GM12892 (cell line): ENCODE data around the gene ZNF69.
"Not testable (repeated sequence)": the region's sequence is repeated elsewhere in the genome, so short reads cannot be mapped to it uniquely, and the experiment has no call there.

ENCODE experiments used
- DNase-seq: peaks from one replicate; pipeline ENCODE4 v3.0.0; 2011; ENCODE audit not compliant: insufficient read length
- FAIRE-seq: peaks from 2 replicates; lab custom pipeline; 2011; peaks lifted over from hg19 to GRCh38; lab: Jason Lieb, UNC
- POLR2A ChIP-seq: IDR thresholded peaks from 2 replicates; pipeline ENCODE4 v1.6.1; 2011; ENCODE audit warnings: low read depth, low read length, control low read depth
- POLR2AphosphoS5 ChIP-seq: IDR thresholded peaks from 2 replicates; pipeline ENCODE4 v1.6.1; 2011; ENCODE audit warnings: low read depth, low read length, control low read depth
- TAF1 ChIP-seq: IDR thresholded peaks from 2 replicates; pipeline ENCODE4 v1.6.1; 2011; ENCODE audit warnings: low read depth, mild to moderate bottlenecking, control low read depth, low read length, borderline replicate concordance

ZNF69 gene

GRCh38 chr19:11948646-11949045 lies 61.1 kb downstream of the ZNF69 start:
- FAIRE-seq: no peak

GRCh38 chr19:11949201-11949600 lies 61.6 kb downstream of the ZNF69 start:
- DNase-seq (no peak), FAIRE-seq (no peak)
- TF ChIP-seq POLR2AphosphoS5 (no peak), POLR2A (no peak), TAF1 (no peak)

More at GRCh38 chr19:11948646-11949045, 61.1 kb downstream of the ZNF69 start:
- no peak for TF ChIP-seq POLR2AphosphoS5
- no peak for TF ChIP-seq POLR2A
- no peak for TF ChIP-seq TAF1
- no peak for DNase-seq

DNA sequence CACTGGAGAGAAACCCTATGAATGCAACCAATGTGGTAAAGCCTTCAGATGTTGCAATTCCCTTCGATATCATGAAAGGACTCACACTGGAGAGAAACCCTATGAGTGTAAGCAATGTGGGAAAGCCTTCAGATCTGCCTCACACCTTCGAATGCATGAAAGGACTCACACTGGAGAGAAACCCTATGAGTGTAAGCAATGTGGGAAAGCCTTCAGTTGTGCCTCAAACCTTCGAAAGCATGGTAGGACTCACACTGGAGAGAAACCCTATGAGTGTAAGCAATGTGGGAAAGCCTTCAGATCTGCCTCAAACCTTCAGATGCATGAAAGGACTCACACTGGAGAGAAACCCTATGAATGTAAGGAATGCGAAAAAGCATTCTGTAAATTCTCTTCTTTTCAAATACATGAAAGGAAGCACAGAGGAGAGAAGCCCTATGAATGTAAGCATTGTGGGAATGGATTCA lies 62.1 kb downstream of the ZNF69 start:
- DNase-seq: not testable (repeated sequence)

DNA sequence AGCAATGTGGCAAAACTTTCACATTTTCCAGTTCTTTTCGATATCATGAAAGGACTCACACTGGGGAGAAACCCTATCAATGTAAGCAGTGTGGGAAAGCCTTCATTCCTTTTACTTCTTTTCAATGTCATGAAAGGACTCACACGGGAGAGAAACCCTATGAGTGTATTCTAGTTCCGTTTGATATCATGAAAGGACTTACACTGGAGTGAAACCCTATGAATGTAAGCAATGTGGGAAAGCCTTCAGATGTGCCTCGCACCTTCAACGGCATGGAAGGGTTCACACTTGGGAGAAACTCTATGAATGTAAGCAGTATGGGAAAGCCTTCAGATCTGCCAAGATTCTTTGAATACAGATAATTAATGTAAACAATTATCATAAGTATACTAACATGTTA lies 62.7 kb downstream of the ZNF69 start:
- no peak for FAIRE-seq

More for the DNA sequence above, 62.1 kb downstream of the ZNF69 start:
- FAIRE-seq: not testable (repeated sequence)

More for the DNA sequence above, 62.7 kb downstream of the ZNF69 start:
- DNase-seq: no peak
- TF ChIP-seq POLR2A: no peak
- no peak for TF ChIP-seq TAF1
- no peak for TF ChIP-seq POLR2AphosphoS5
